GM21447 (cell line): ENCODE results near the gene NDC80.

Experiments
- ATAC-seq: cut with Tn5 transposase; IDR thresholded peaks from one replicate; pipeline ENCODE4 v1.9.1; 2021; ENCODE audit not compliant: unreplicated experiment

NDC80 gene

GRCh38 chr18:2555895-2556294, 15.5 kb upstream of the NDC80 start:
- ATAC-seq = no peak

DNA sequence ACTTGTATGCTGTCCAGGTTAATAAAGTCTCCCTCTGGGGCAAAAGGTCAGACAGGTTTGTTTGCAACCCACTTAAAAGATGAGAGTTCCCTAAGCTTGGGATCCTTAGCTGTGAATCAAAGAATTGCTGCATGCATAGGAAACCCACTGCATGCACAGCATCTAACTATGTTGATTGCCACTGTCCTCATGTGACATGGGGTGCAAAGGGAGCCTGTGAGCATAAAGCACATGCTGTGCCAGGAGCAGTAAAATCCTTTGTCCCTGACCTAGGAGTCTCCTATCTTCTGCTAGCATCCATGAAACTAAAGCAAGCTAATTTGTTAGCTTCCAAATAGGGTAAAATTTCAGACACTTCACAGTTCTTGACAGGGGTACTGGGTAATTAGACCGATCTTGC, 13.8 kb upstream of the NDC80 start:
- ATAC-seq = no peak

- ATAC-seq = no peak
Measured at GRCh38 chr18:2559249-2559648, 12.1 kb upstream of the NDC80 start.

DNA sequence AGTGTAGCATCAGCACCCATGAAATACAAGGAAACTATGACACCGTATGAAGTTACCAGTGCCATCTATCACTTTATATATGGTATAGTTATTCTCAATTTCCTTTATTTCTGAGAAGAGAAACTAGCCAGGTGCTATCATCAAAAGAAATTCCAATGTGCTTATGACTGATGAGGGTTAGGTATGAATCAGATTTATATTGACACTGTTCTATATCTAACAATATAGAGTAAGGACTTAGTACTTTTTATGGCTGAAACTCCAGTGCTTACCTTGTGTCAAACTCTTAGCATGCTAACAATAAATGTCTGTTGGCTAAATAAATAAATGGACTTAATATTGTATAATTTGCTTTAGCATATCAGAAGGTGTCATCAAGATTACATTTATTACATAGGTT, 7.0 kb upstream of the NDC80 start:
- no peak for ATAC-seq

DNA sequence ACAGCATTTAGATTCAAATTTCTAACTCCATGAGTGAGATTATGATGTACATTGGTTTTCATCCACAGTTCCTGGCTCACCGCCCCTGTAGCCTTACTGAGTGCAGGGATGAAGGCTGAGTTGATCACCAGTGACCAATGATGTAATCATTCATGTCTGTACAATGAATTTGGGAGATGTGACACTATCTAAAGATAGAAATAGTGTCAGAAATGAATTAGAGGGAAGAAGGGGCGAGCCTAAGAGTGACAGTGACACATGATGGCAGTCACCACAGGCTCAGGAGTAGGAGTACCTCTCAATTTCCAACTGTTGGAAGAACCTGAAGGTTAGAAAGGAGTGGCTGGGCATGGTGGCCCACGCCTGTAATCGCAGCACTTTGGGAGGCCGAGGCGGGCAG, 3.2 kb upstream of the NDC80 start:
- no peak for ATAC-seq

GRCh38 chr18:2568605-2569004, 2.8 kb upstream of the NDC80 start:
- no peak for ATAC-seq

GRCh38 chr18:2569338-2570207, 1.8 kb upstream of the NDC80 start:
- no peak for ATAC-seq

DNA sequence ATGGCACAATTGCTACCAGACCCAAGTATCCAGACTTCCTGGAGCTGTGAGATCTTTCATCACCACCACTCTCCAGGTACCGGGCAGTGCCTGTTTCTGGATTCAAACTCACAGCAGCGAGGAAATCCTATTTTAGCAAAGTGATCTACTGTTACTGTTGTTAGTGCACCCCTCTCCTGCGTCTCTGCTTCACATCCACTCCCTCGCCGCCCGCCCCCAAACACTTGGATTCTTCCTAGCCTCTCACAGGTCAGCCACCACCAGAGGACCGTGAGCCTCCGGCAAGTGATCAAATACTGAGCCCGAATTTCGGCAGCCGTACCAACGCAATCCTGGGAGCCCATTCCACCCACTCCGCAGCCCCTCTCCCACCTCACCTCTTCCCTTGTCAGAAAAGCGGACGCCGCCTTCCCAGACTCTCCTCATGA, 571 bp upstream of the NDC80 start:
- ATAC-seq = peak; percentile 53

DNA sequence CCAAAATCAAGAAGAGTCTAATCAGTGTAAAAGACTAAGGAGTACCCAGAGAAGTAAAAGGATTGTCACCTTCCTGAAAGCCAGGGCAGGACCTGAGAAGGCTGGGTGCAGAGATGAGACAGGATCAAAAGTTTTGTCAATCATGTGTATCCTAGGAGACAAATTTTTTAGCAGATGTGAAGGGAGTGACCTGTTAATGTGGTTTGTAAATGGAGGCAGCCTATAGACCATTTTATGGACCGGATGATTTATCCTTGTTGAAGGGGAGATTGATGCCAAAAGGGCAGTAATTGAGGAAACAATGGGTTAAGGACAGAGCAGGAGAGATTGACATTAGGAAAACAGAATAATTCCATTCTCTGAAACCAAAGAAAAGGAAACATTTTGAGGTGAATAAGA, 813 bp downstream of the NDC80 start:
- peak; percentile 9 for ATAC-seq

- no peak for ATAC-seq
Measured at GRCh38 chr18:2572892-2573291, 1.5 kb downstream of the NDC80 start.

DNA sequence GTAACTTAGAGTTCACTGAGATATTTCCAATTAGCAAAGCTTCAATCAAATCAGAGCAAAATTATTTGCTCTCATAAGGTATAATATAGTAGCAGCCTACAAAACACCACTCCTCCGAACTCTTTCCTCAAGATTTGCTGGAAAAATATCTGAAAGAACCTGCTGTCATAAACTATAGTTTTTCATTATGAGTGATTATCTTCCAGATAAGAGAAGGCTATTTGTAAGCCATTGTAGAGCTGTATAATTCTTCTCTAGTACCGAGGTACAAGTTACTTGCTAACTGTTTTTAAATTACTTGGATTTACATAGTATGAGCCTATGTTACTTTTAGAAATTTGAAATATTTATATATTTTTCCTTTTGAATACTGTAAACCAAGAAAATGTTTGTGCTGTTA, 2.1 kb downstream of the NDC80 start:
- ATAC-seq = no peak

- ATAC-seq = no peak
Measured at GRCh38 chr18:2587788-2588187, 16.4 kb downstream of the NDC80 start.

DNA sequence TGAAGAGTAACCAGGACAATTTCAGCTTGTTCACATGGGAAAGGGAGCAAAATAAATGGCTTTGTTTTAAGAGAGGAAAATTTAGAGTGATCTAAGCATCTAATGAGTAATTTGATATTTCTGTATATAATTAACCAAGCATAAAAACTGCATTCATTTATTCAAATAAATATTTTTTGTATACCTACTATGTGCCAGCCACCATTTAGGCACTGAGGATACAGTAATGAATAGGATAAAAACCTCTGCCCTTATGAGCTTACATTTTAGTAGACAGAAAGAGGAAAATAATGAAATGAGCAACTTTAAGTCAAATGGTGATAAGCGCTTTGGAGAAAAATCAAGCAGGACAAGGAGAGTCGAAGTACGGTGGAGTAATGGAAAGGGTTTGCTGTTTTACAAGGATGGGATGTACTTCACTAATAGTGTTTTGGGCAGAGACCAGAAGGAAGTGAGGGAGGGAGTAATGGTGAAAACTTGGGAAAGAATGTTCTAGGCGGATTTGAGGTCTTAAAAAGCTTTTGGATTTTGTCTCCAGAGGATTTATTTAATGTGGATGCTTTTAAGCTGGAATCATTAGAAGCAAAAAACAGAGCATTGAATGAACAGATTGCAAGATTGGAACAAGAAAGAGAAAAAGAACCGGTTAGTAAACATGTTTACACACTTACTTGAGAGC, 17.4 kb downstream of the NDC80 start:
- no peak for ATAC-seq

DNA sequence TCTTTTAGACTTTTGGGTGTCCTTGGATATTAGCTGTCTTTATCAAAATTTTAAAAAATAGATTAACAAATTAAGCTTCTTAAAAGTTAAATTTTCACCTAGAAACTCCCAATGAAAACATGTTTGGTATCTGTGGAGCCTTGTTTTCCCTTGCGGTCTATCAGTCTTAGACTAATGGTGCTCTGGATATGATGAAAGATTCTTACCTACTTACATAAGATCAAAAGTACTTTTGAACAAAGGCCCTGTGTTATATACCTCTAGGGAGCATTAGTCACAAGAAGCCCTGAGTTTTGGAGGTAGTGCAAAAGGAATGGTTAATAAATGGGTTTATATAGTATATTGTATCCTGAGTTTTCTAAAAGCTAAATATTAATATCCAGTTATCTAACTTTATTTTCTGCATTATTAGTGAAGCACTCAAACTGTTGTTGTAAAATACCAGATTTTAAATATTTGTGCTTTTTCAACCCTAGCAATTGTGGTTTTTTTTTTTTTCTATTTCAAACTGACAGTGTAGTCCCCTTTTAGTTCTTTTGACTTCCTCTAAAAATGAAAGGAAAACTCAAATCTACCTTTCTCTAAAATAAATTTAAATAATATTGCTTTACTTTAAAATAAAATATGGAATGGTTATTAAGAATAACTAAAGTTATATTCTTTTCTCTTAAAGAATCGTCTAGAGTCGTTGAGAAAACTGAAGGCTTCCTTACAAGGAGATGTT, 18.1 kb downstream of the NDC80 start:
- no peak for ATAC-seq

DNA sequence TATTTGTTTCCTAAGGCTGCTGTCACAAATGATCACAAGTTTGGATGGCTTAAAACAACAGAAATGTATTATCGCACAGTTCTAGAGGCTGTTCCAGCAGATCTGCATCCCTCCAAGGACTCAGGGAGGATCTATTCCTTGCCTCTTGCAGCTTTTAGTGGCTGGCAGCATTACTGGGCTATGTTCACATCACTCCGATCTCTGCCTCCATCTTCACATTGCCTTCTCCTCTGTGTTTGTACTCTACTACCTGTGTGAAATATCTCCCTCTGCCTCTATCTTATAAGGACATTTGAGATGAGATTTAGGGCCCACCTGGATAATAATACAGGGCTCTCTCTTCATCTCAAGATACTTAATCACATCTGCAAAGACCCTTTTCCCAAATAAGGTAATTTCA, 18.9 kb downstream of the NDC80 start:
- no peak for ATAC-seq

DNA sequence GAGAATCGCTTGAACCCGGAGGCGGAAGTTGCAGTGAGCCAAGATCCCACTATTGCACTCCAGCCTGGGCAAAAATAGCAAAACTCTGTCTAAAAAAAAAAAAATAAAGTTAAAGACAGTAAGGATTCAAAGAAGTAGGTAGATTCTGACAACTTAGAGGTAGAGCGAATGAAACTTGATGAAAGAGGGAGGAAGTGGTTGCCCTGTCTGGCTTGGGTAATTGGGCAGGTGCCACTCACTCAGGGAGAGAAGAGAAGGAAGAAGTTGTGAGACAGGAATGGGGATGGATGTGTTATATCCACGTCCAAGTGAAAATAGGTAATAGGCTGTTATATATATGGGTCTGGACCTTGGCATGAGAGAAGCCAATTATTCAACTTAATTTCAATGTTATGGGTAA, 26.3 kb downstream of the NDC80 start:
- ATAC-seq = no peak

DNA sequence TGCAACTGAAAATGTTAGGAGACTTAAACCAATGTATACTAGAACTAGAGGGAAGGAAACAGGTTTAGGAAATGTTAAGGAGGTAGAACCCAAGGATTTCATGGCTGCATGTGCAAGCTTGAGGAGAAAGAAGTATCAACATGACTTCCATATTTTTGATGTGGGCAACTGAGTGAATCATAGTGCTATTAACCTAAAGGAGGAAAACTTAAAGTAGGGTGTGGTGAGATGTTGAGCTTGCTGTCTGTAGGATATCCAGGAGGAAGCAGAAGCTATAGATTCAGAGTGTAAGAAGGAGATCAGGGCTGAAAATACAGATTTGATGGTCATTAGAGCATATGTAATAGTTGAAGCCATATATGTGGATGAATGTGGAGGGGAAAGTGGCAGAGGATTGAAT, 31.5 kb downstream of the NDC80 start:
- ATAC-seq = no peak

GRCh38 chr18:2606335-2606734, 35.0 kb downstream of the NDC80 start:
- no peak for ATAC-seq

GRCh38 chr18:2609604-2610003, 38.2 kb downstream of the NDC80 start:
- no peak for ATAC-seq

GRCh38 chr18:2610549-2610948, 39.2 kb downstream of the NDC80 start:
- no peak for ATAC-seq

DNA sequence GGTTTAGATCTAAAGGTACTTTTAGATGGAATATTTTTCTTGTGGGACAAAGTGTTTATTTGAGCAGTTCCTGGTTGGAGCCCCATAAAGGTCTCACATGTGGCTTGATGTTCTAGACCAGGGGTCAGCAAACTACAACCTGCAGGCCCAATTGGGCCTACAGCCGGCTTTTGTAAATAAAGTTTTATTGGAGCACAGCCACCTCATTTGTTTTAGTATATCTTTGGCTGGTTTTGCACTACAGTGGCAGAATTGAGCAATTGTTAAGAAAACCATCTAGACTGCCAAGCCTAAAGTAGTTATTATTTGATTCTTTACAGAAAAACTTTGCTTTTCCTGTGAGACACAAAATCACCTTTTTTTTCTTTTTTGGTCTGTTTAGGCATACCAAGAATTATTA, 41.6 kb downstream of the NDC80 start:
- no peak for ATAC-seq
